HEK293T (cell line): Measurements from ENCODE around the gene ACER1.

Experiments used
- ARNT ChIP-seq: fragments of 450-650 bp; IDR thresholded peaks from 2 replicates; pipeline ENCODE4 v1.6.1; 2017; ENCODE audit warnings: mild to moderate bottlenecking
- BHLHE40 ChIP-seq: fragments of 450-650 bp; IDR thresholded peaks from 2 replicates; pipeline ENCODE4 v1.6.1; 2016; ENCODE audit warnings: mild to moderate bottlenecking, moderate library complexity, borderline replicate concordance
- ELF4 ChIP-seq: fragments of 450-650 bp; IDR thresholded peaks from 2 replicates; pipeline ENCODE4 v1.6.1; 2017; ENCODE audit warnings: antibody characterized with exemption
- FOXA1 ChIP-seq: fragments of 450-650 bp; IDR thresholded peaks from 2 replicates; pipeline ENCODE4 v1.6.1; 2016; ENCODE audit warnings: mild to moderate bottlenecking
- FOXK2 ChIP-seq: fragments of 450-650 bp; IDR thresholded peaks from 2 replicates; pipeline ENCODE4 v1.6.1; 2016; ENCODE audit warnings: mild to moderate bottlenecking
- NFRKB ChIP-seq: fragments of 450-650 bp; IDR thresholded peaks from 2 replicates; pipeline ENCODE4 v1.6.1; 2016; ENCODE audit warnings: mild to moderate bottlenecking, moderate library complexity
- SP1 ChIP-seq: fragments of 450-650 bp; IDR thresholded peaks from 2 replicates; pipeline ENCODE4 v1.6.1; 2017
- SUZ12 ChIP-seq: fragments of 450-650 bp; IDR thresholded peaks from 2 replicates; pipeline ENCODE4 v1.6.1; 2016; ENCODE audit warnings: mild to moderate bottlenecking
- TARDBP ChIP-seq: fragments of 450-650 bp; IDR thresholded peaks from 2 replicates; pipeline ENCODE4 v1.6.1; 2016
- ZNF384 ChIP-seq: fragments of 450-650 bp; IDR thresholded peaks from 2 replicates; pipeline ENCODE4 v1.6.1; 2016

GRCh38 chr19:6286676-6287075, 46.7 kb downstream of the ACER1 start:
- TF ChIP-seq SP1 (no peak), NFRKB (no peak), BHLHE40 (no peak), ELF4 (no peak), ARNT (no peak), TARDBP (no peak), FOXK2 (no peak), FOXA1 (no peak), SUZ12 (no peak), ZNF384 (no peak)
